CD1c-positive myeloid dendritic cell (primary cell): ENCODE data around the gene SMAD6.

Source experiments
- DNase-seq: peaks from one replicate; pipeline ENCODE4 v3.0.0-alpha.2; 2016; ENCODE audit errors: extremely low spot score

SMAD6 gene

GRCh38 chr15:66702035-66702786 is at the start of gene SMAD6:
TSS of gene SMAD6 (plus strand) at chr15:66702236. CDS start at chr15:66703259, 1,023 bp downstream.
- DNase-seq, result peak; percentile 97

- DNase-seq, result no peak
Measured at GRCh38 chr15:66652806-66653205, 49.2 kb upstream of the SMAD6 start.

- no peak for DNase-seq
Measured at GRCh38 chr15:66653398-66653797, 48.6 kb upstream of the SMAD6 start.

GRCh38 chr15:66653852-66654251 is 48.2 kb upstream of the SMAD6 start:
- DNase-seq, result no peak

GRCh38 chr15:66654361-66654738 is 47.7 kb upstream of the SMAD6 start:
- DNase-seq, result no peak

- DNase-seq, result no peak
Measured at GRCh38 chr15:66654739-66655375, 47.2 kb upstream of the SMAD6 start.

GRCh38 chr15:66655511-66655910 is 46.5 kb upstream of the SMAD6 start:
- DNase-seq, result no peak

- DNase-seq, result no peak
Measured at GRCh38 chr15:66655997-66656396, 46.0 kb upstream of the SMAD6 start.

- DNase-seq, result no peak
Measured at GRCh38 chr15:66657185-66658020, 44.6 kb upstream of the SMAD6 start.

- DNase-seq, result no peak
Measured at GRCh38 chr15:66658044-66658443, 44.0 kb upstream of the SMAD6 start.

GRCh38 chr15:66658855-66659254 is 43.2 kb upstream of the SMAD6 start:
- DNase-seq, result no peak

GRCh38 chr15:66659384-66659783 is 42.7 kb upstream of the SMAD6 start:
- DNase-seq, result no peak

- no peak for DNase-seq
Measured at GRCh38 chr15:66661432-66662096, 40.5 kb upstream of the SMAD6 start.

- DNase-seq, result no peak
Measured at GRCh38 chr15:66662522-66662921, 39.5 kb upstream of the SMAD6 start.

GRCh38 chr15:66663664-66664063 is 38.4 kb upstream of the SMAD6 start:
- no peak for DNase-seq

- DNase-seq, result no peak
Measured at GRCh38 chr15:66670175-66670574, 31.9 kb upstream of the SMAD6 start.

- no peak for DNase-seq
Measured at GRCh38 chr15:66670762-66671580, 31.1 kb upstream of the SMAD6 start.

GRCh38 chr15:66672867-66673266 is 29.2 kb upstream of the SMAD6 start:
- DNase-seq, result no peak

GRCh38 chr15:66673410-66674322 is 28.4 kb upstream of the SMAD6 start:
- peak; percentile 64 for DNase-seq

GRCh38 chr15:66674756-66675155 is 27.3 kb upstream of the SMAD6 start:
- DNase-seq, result no peak
